ENCODE results near the gene SLC25A51. TPM values are rescaled to one million over a fixed set of nuclear protein-coding genes. Genes with fewer than 3 reads are reported as not detected.

The SLC25A51 gene
- total RNA-seq, 1 experiment from 2014 or later = 12.9 TPM

DNA sequence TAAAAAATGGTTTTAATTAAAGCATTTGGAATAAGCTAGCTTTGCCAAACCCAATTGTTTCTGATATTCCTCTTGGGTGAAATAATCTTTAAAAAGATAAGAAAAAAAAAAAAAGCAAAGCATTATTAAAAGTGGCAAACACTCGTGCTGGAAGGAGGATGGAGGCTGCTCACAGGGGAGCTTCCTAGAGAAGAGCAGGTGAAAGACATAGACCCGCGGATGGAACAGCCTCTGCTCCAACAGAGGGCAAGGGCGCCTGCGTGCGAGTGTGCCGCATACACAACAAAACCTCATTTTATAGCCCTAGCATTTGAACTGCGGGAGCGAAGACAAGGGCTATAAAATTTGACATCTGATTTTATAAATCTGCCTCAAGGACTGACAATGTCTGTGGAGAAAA lies 33.4 kb upstream of the SLC25A51 start:
- TF ChIP-seq, protein P1, sequence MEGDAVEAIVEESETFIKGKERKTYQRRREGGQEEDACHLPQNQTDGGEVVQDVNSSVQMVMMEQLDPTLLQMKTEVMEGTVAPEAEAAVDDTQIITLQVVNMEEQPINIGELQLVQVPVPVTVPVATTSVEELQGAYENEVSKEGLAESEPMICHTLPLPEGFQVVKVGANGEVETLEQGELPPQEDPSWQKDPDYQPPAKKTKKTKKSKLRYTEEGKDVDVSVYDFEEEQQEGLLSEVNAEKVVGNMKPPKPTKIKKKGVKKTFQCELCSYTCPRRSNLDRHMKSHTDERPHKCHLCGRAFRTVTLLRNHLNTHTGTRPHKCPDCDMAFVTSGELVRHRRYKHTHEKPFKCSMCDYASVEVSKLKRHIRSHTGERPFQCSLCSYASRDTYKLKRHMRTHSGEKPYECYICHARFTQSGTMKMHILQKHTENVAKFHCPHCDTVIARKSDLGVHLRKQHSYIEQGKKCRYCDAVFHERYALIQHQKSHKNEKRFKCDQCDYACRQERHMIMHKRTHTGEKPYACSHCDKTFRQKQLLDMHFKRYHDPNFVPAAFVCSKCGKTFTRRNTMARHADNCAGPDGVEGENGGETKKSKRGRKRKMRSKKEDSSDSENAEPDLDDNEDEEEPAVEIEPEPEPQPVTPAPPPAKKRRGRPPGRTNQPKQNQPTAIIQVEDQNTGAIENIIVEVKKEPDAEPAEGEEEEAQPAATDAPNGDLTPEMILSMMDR (conservative IDR thresholded peaks at IDR 0.05) = no peak
- Histone ChIP-seq H2AK5ac (ENCODE audit: insufficient read length, low read length) (no peak overlapping the region), H3K27ac (ENCODE audit: insufficient read length, low read depth, low read length) (no peak overlapping the region), H2BK20ac (ENCODE audit: low read depth, low read length, poor library complexity, severe bottlenecking) (no peak overlapping the region), H2BK5ac (ENCODE audit: insufficient read length, low read length) (no peak overlapping the region), H3K9me3 (ENCODE audit: control insufficient read depth, low read depth, low read length) (no peaks in the 10 kb centered on the region), H4K5ac (ENCODE audit: insufficient read length, low read depth, low read length) (no peak overlapping the region), H3K4me2 (ENCODE audit: insufficient read depth, insufficient read length, low read length) (no peak overlapping the region), H3K4ac (ENCODE audit: low read depth, low read length) (no peak overlapping the region), H3K18ac (ENCODE audit: insufficient read length, low read depth, low read length) (no peak overlapping the region), H3K56ac (ENCODE audit: insufficient read length, low read depth, low read length) (no peak overlapping the region), H3K4me1 (ENCODE audit: insufficient read depth, low read length) (no peaks in the 10 kb centered on the region; the same call in 1 of the 2 replicates), H2BK12ac (ENCODE audit: insufficient read length, low read depth, low read length) (no peak overlapping the region), H3K14ac (ENCODE audit: insufficient read depth, low read length) (no peak overlapping the region), H3K79me2 (ENCODE audit: insufficient read depth, low read length) (no peaks in the 10 kb centered on the region), H4K91ac (ENCODE audit: insufficient read length, low read depth, low read length) (no peak overlapping the region), H2BK15ac (ENCODE audit: low read depth, low read length) (no peak overlapping the region), H4K8ac (replicated peaks; ENCODE audit: insufficient read length, low read depth, low read length) (no peak overlapping the region), H4K20me1 (ENCODE audit: control insufficient read depth, insufficient read depth, insufficient read length) (no peaks in the 10 kb centered on the region), H3K9ac (ENCODE audit: extremely low read depth, insufficient read length, low read length) (no peak overlapping the region), H3K79me1 (ENCODE audit: insufficient read depth, low read depth, low read length, poor library complexity, severe bottlenecking) (no peaks in the 10 kb centered on the region), H3K27me3 (ENCODE audit: insufficient read depth, low read length) (no peaks in the 10 kb centered on the region), H3K23me2 (ENCODE audit: insufficient read length, low read depth, low read length, poor library complexity, severe bottlenecking) (no peaks in the 10 kb centered on the region), H2BK120ac (ENCODE audit: low read depth, low read length, poor library complexity, severe bottlenecking) (no peak overlapping the region), H3K23ac (ENCODE audit: insufficient read length, low read depth, low read length) (no peak overlapping the region), H2AFZ (ENCODE audit: low read length) (no peak overlapping the region), H3T11ph (ENCODE audit: low read length) (no peak overlapping the region)
- H3K36me3 Mint-ChIP-seq (ENCODE audit: insufficient read depth in 1 of 3, low read depth in 3 of 3) = no peaks in the 10 kb centered on the region; a peak in 1 of 7 replicates
- DNase-seq = no peak
- H3K4me1 Mint-ChIP-seq = peaks cover 13 to 21% of the 10 kb centered on the region in 2 experiments
- WGBS (ENCODE audit: extremely low coverage, insufficient read length, low lambda C conversion rate) = no CpG with 5 or more reads among the region's 9 CpGs
- peak overlapping the region in 2 of 3 experiments; percentile 12 to 24; a peak in 2 of 7 replicates for H3K27ac Mint-ChIP-seq
- H3K4me3 Mint-ChIP-seq = no peak overlapping the region
- no peaks in the 10 kb centered on the region for H3K9me3 Mint-ChIP-seq
- no peaks in the 10 kb centered on the region for H3K27me3 Mint-ChIP-seq (ENCODE audit: low read depth)

All from H9 (cell line).